ENCODE data around the gene CLIC6.
"Not testable (repeated sequence)": the region's sequence is repeated elsewhere in the genome, so short reads cannot be mapped to it uniquely, and the experiment has no call there.

CLIC6 gene

GRCh38 chr21:34651642-34652041, 17.2 kb upstream of the CLIC6 start:
- DNase-seq (ENCODE audit: low read depth in 2 of 2) = no peak

- no peak for DNase-seq (ENCODE audit: low read depth in 2 of 2)
These were observed 15.3 kb upstream of the CLIC6 start for GRCh38 chr21:34653522-34653921.

- DNase-seq (ENCODE audit: low read depth in 2 of 2) = no peak
These were observed 6.9 kb upstream of the CLIC6 start for GRCh38 chr21:34661848-34662247.

- DNase-seq (ENCODE audit: low read depth in 2 of 2) = no peak
These were observed 1.0 kb upstream of the CLIC6 start for GRCh38 chr21:34667761-34668160.

GRCh38 chr21:34669149-34669879, 520 bp downstream of the CLIC6 start:
- DNase-seq (ENCODE audit: low read depth in 2 of 2) = no peak

- not testable (repeated sequence) for DNase-seq (ENCODE audit: low read depth in 2 of 2)
These were observed 1.1 kb downstream of the CLIC6 start for GRCh38 chr21:34669880-34670219.

GRCh38 chr21:34670220-34670961, 1.6 kb downstream of the CLIC6 start:
- DNase-seq (ENCODE audit: low read depth in 2 of 2) = no peak

GRCh38 chr21:34670962-34671348, 2.2 kb downstream of the CLIC6 start:
- DNase-seq (ENCODE audit: low read depth in 2 of 2) = no peak

GRCh38 chr21:34671462-34671861, 2.7 kb downstream of the CLIC6 start:
- no peak for DNase-seq (ENCODE audit: low read depth in 2 of 2)

GRCh38 chr21:34671891-34672290, 3.1 kb downstream of the CLIC6 start:
- no peak for DNase-seq (ENCODE audit: low read depth in 2 of 2)

GRCh38 chr21:34673006-34673405, 4.2 kb downstream of the CLIC6 start:
- DNase-seq (ENCODE audit: low read depth in 2 of 2) = no peak

- no peak for DNase-seq (ENCODE audit: low read depth in 2 of 2)
These were observed 5.7 kb downstream of the CLIC6 start for GRCh38 chr21:34674468-34674867.

GRCh38 chr21:34675871-34676270, 7.1 kb downstream of the CLIC6 start:
- DNase-seq (ENCODE audit: low read depth in 2 of 2) = no peak

- no peak for DNase-seq (ENCODE audit: low read depth in 2 of 2)
These were observed 10.3 kb downstream of the CLIC6 start for GRCh38 chr21:34679051-34679450.

GRCh38 chr21:34684174-34684876, 15.5 kb downstream of the CLIC6 start:
- DNase-seq (ENCODE audit: low read depth in 2 of 2) = no peak

GRCh38 chr21:34687065-34687464, 18.3 kb downstream of the CLIC6 start:
- no peak for DNase-seq (ENCODE audit: low read depth in 2 of 2)

GRCh38 chr21:34687745-34688144, 19.0 kb downstream of the CLIC6 start:
- no peak for DNase-seq (ENCODE audit: low read depth in 2 of 2)

- DNase-seq (ENCODE audit: low read depth in 2 of 2) = no peak
These were observed 19.4 kb downstream of the CLIC6 start for GRCh38 chr21:34688145-34688544.

- DNase-seq (ENCODE audit: low read depth in 2 of 2) = no peak
These were observed 19.9 kb downstream of the CLIC6 start for GRCh38 chr21:34688715-34689114.

GRCh38 chr21:34690041-34690792, 21.4 kb downstream of the CLIC6 start:
- no peak for DNase-seq (ENCODE audit: low read depth in 2 of 2)

GRCh38 chr21:34690793-34691175, 22.0 kb downstream of the CLIC6 start:
- DNase-seq (ENCODE audit: low read depth in 2 of 2) = no peak

GRCh38 chr21:34691390-34692032, 22.7 kb downstream of the CLIC6 start:
- DNase-seq (ENCODE audit: low read depth in 2 of 2) = no peak
